HepG2 (cell line): ENCODE results near the gene SLC19A1.

Experiments used
- ETV6 ChIP-seq: sonication (generic); formaldehyde crosslinking; conservative IDR thresholded peaks from 2 replicates; pipeline ENCODE4 v1.4.0; 2020; ENCODE audit warnings: missing genetic modification reagents
- KDM1A ChIP-seq: IDR thresholded peaks from 2 replicates; pipeline ENCODE4 v1.6.1; 2016; ENCODE audit warnings: missing compliant biosample characterization
- MYC ChIP-seq: sonication (generic); formaldehyde crosslinking; IDR thresholded peaks from 2 replicates; pipeline ENCODE4 v1.9.0; 2021; ENCODE audit warnings: missing genetic modification reagents, borderline replicate concordance
- ZBTB8A ChIP-seq: sonication (generic); formaldehyde crosslinking; IDR thresholded peaks from 2 replicates; pipeline ENCODE4 v1.4.0; 2020; ENCODE audit warnings: mild to moderate bottlenecking, low read depth, missing genetic modification reagents, borderline replicate concordance
- ZNF558 ChIP-seq: sonication (generic); formaldehyde crosslinking; IDR thresholded peaks from 2 replicates; pipeline ENCODE4 v1.9.0; 2022; ENCODE audit warnings: mild to moderate bottlenecking, missing genetic modification reagents, borderline replicate concordance
- TF ChIP-seq, protein P1 (sequence below): IDR thresholded peaks from 2 replicates; pipeline ENCODE4 v1.6.1; 2012; ENCODE audit warnings: low read depth, low read length, improper control_type of control experiment

DNA sequence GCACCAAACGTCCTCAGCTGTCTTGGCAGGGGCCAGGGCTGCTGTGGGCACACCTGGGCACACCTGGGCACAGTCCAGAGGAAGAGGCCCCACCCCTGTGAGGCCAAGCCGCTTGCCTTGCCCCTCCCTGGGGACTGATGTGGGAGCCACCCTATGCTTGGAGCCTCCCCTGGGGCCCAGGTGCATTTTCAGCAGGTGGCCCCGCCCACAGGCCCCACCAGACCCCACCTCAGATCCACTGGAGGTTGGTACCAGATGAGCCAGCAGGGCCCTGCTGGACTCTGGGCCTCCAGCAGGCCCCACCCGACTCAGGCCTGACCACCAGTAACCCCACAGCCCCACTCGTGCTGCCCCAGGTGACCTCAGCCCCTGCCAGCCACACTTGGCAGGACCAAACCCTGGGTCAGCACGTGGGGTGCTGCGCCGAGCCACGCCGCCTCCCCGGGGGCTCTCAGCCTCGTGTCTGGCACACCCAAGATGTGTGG lies 8.8 kb downstream of the SLC19A1 start:
- TF ChIP-seq, protein P1, sequence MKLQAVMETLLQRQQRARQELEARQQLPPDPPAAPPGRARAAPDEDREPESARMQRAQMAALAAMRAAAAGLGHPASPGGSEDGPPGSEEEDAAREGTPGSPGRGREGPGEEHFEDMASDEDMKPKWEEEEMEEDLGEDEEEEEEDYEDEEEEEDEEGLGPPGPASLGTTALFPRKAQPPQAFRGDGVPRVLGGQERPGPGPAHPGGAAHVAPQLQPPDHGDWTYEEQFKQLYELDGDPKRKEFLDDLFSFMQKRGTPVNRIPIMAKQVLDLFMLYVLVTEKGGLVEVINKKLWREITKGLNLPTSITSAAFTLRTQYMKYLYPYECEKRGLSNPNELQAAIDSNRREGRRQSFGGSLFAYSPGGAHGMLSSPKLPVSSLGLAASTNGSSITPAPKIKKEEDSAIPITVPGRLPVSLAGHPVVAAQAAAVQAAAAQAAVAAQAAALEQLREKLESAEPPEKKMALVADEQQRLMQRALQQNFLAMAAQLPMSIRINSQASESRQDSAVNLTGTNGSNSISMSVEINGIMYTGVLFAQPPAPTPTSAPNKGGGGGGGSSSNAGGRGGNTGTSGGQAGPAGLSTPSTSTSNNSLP = no peak
- TF ChIP-seq KDM1A (CRISPR knock-in tag) (no peak), ETV6 (CRISPR knock-in tag) (no peak), ZBTB8A (no peak), MYC (CRISPR knock-in tag) (no peak), ZNF558 (CRISPR knock-in tag) (no peak)
